ENCODE data around the gene PRSS53.

Gene PRSS53

GRCh38 chr16:31036691-31037090 is 52.1 kb downstream of the PRSS53 start:
- DNase-seq = peak; percentile 35

GRCh38 chr16:31033709-31034492 is 54.8 kb downstream of the PRSS53 start:
- peak; percentile 91 for DNase-seq
